Measurements from ENCODE around the gene FAM111B. TPM values are rescaled to one million over a fixed set of nuclear protein-coding genes. Genes with fewer than 3 reads are reported as not detected.
A peak's percentile ranks its signal among the peaks of the same experiment; 100 is the strongest.

FAM111B gene
- total and polyA plus RNA-seq, 2 of the 4 experiments (the other 2 are of a cell fraction), result 3.2 to 9.3 TPM

- ChIA-PET POLR2A (ENCODE audit: unreplicated experiment) (interaction anchor here (0.6 kb wide), 1 partner anchor 1825 kb away, joined by 12 read pairs; no protein-coding TSS in a partner anchor), CTCF (interaction anchor here (1.1 to 2.3 kb wide), 3 partner anchors 8 to 238 kb away, joined by 3 to 14 read pairs (median 11); no protein-coding TSS in a partner anchor)
- no peaks in the 10 kb centered on the region for H3K9me3 ChIP-seq (ENCODE audit: control insufficient read depth, insufficient read depth, low read length)
- H2AK5ac ChIP-seq (ENCODE audit: low read depth, low read length), result peak overlapping the region; percentile 66; the same call in 1 of the 2 replicates
- WGBS, 2 experiments (ENCODE audit: extremely low coverage in 2 of 2, insufficient read length in 1 of 2), result no CpG with 5 or more reads among the region's 1 CpG
- peak overlapping the region; percentile 62; the same call in 1 of the 2 replicates for H4K5ac ChIP-seq (ENCODE audit: low read depth, low read length)
- no peaks in the 10 kb centered on the region for H3K36me3 ChIP-seq (ENCODE audit: control insufficient read depth, insufficient read depth, low read length)
- in situ Hi-C loops (cut with MboI; ENCODE audit: low sequenced_read_pairs) (no loop called here), dilution Hi-C loops (cut with HindIII; ENCODE audit: low sequenced_read_pairs, unreplicated experiment) (no loop called here), intact Hi-C loops (cut with micrococcal nuclease) (loop anchor here (5.0 kb wide), 1 partner anchor 567 kb away; the partner anchor contains the start of genes LPXN and ZFP91)
- H2AK9ac ChIP-seq (replicated peaks; ENCODE audit: low read depth, low read length, poor library complexity), result no peak overlapping the region
- H4K91ac ChIP-seq (ENCODE audit: insufficient read depth, low read depth, low read length), result peak overlapping the region; percentile 30; the same call in 1 of the 2 replicates
- ATAC-seq (ENCODE audit: low read depth) (no peak), DNase-seq (peak; percentile 0)
- H3K27me3 ChIP-seq (ENCODE audit: control insufficient read depth, insufficient read depth, low read length), result no peaks in the 10 kb centered on the region
- peak overlapping the region; percentile 62 for H3K4ac ChIP-seq (ENCODE audit: low read depth, low read length)
- H2AFZ ChIP-seq (replicated peaks; ENCODE audit: low read length, poor library complexity), result peak overlapping the region; percentile 79
- H2BK120ac ChIP-seq (ENCODE audit: low read depth, low read length), result peak overlapping the region; percentile 70
- no peaks in the 10 kb centered on the region for H4K20me1 ChIP-seq (ENCODE audit: insufficient read depth, low read length)
- peak overlapping the region; percentile 48 for H3K4me3 ChIP-seq (ENCODE audit: insufficient read depth, low read depth, low read length)
- peaks cover 9 to 23% of the 10 kb centered on the region in 2 experiments for H3K79me1 ChIP-seq (ENCODE audit: low read depth in 1 of 2, low read length in 2 of 2)
- H3K14ac ChIP-seq (replicated peaks; ENCODE audit: low read depth, low read length), result peak overlapping the region; percentile 71
- H3K56ac ChIP-seq (ENCODE audit: extremely low read depth, insufficient read depth, low read length), result peak overlapping the region; percentile 77; the same call in 1 of the 2 replicates
- peak overlapping the region; percentile 25 for H3K23ac ChIP-seq (ENCODE audit: low read depth, low read length)
- BruUV-seq (replicated peaks), result no TSS peak
- peak overlapping the region; percentile 52; the same call in 1 of the 2 replicates for H3K9ac ChIP-seq (ENCODE audit: low read depth, low read length)
- no peak overlapping the region; the same call in 1 of the 2 replicates for H3K18ac ChIP-seq (ENCODE audit: low read depth, low read length)
- peak overlapping the region; percentile 93; the same call in 1 of the 3 replicates for H2BK15ac ChIP-seq (ENCODE audit: low read depth, low read length)
- H3K27ac ChIP-seq (ENCODE audit: insufficient read depth, low read length), result peak overlapping the region; percentile 68; the same call in 1 of the 2 replicates
- peak overlapping the region; percentile 41 for H2BK20ac ChIP-seq (ENCODE audit: low read depth, low read length)
- H2BK5ac ChIP-seq (ENCODE audit: low read depth, low read length, poor library complexity, severe bottlenecking), result peak overlapping the region; percentile 79
- peaks cover 6% of the 10 kb centered on the region for H3K4me1 ChIP-seq (ENCODE audit: control insufficient read depth, insufficient read depth, low read length)
- TF ChIP-seq, protein P1, sequence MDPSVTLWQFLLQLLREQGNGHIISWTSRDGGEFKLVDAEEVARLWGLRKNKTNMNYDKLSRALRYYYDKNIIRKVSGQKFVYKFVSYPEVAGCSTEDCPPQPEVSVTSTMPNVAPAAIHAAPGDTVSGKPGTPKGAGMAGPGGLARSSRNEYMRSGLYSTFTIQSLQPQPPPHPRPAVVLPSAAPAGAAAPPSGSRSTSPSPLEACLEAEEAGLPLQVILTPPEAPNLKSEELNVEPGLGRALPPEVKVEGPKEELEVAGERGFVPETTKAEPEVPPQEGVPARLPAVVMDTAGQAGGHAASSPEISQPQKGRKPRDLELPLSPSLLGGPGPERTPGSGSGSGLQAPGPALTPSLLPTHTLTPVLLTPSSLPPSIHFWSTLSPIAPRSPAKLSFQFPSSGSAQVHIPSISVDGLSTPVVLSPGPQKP (IDR thresholded peaks at IDR 0.05; ENCODE audit: borderline replicate concordance, low read depth, low read length), result no peak
- TF ChIP-seq NFE2L2 (IDR thresholded peaks at IDR 0.05; ENCODE audit: low read depth, low read length) (no peak), CEBPB (IDR thresholded peaks at IDR 0.05; ENCODE audit: low read depth, low read length) (no peak), RCOR1 (IDR thresholded peaks at IDR 0.05; ENCODE audit: insufficient replicate concordance, low read length) (no peak), MAFK (IDR thresholded peaks at IDR 0.05; ENCODE audit: low read depth, low read length) (no peak), MAZ (IDR thresholded peaks at IDR 0.05; ENCODE audit: borderline replicate concordance, low read depth, low read length) (no peak), RAD21 (IDR thresholded peaks at IDR 0.05; ENCODE audit: low read length) (no peak), CHD1 (IDR thresholded peaks at IDR 0.05; ENCODE audit: low read depth, low read length) (no peak), RFX5 (IDR thresholded peaks at IDR 0.05; ENCODE audit: low read depth, low read length) (no peak), MXI1 (IDR thresholded peaks at IDR 0.05; ENCODE audit: borderline replicate concordance, low read depth, low read length) (no peak), FOS (IDR thresholded peaks at IDR 0.05; ENCODE audit: low read depth, low read length) (no peak), CTCF (conservative IDR thresholded peaks at IDR 0.05; ENCODE audit: low read depth, low read length) (no peak), USF2 (IDR thresholded peaks at IDR 0.05; ENCODE audit: low read depth, low read length) (no peak), POLR2A (IDR thresholded peaks at IDR 0.05; ENCODE audit: low read depth, low read length) (no peak), SMC3 (IDR thresholded peaks at IDR 0.05; ENCODE audit: low read depth, low read length) (no peak), BHLHE40 (IDR thresholded peaks at IDR 0.05; ENCODE audit: low read depth, low read length) (no peak)
- peak overlapping the region; percentile 58 to 89 for H4K8ac ChIP-seq (ENCODE audit: low read depth in 2 of 2, low read length in 2 of 2)
- H3K4me2 ChIP-seq (ENCODE audit: low read depth, low read length), result peak overlapping the region; percentile 79
- H3K9me1 ChIP-seq (ENCODE audit: insufficient read depth, low read length), result peaks cover 4% of the 10 kb centered on the region; the same call in 1 of the 2 replicates
Measured at GRCh38 chr11:59144096-59144495, 37.1 kb downstream of the FAM111B start.
